K562 (cell line): ENCODE data around the gene CSTPP1.

Source experiments
- ASH1L ChIP-seq: fragments of 450-650 bp; IDR thresholded peaks from 2 replicates; pipeline ENCODE4 v1.6.1; 2018; ENCODE audit warnings: borderline replicate concordance, mild to moderate bottlenecking, low read depth; ENCODE audit not compliant: partially characterized antibody
- FOXK2 ChIP-seq, 2 experiments: fragments of 450-650 bp; IDR thresholded peaks in 1 of 2; conservative IDR thresholded peaks in 1 of 2; 2 replicates each; pipeline ENCODE4 v1.6.1; 2016; ENCODE audit warnings: low read depth in 2 of 2, mild to moderate bottlenecking in 1 of 2
- HMG20A ChIP-seq: fragments of 450-650 bp; formaldehyde crosslinking; conservative IDR thresholded peaks from 2 replicates; pipeline ENCODE4 v1.4.0; 2020; ENCODE audit warnings: mild to moderate bottlenecking, mixed read lengths
- MEF2A ChIP-seq: IDR thresholded peaks from 2 replicates; pipeline ENCODE4 v1.6.1; 2011; ENCODE audit warnings: low read depth, mild to moderate bottlenecking, low read length, moderate library complexity; ENCODE audit not compliant: control insufficient read depth
- MTA1 ChIP-seq: fragments of 450-650 bp; IDR thresholded peaks from 2 replicates; pipeline ENCODE4 v1.6.1; 2017; ENCODE audit warnings: borderline replicate concordance
- TBP ChIP-seq: optimal IDR thresholded peaks from 2 replicates; pipeline ENCODE3; 2011; ENCODE audit warnings: low read depth, low read length, improper control_type of control experiment
- THRA ChIP-seq: fragments of 450-650 bp; IDR thresholded peaks from 2 replicates; pipeline ENCODE4 v1.6.1; 2017; ENCODE audit warnings: mild to moderate bottlenecking, moderate library complexity
- ZNF354B ChIP-seq: fragments of 250-450 bp; sonication (Bioruptor Pico); IDR thresholded peaks from 2 replicates; pipeline ENCODE4 v1.4.0; 2020
- ZNF583 ChIP-seq: fragments of 250-450 bp; sonication (Bioruptor Pico); IDR thresholded peaks from 2 replicates; pipeline ENCODE4 v1.4.0; 2020
- TF ChIP-seq, protein P1 (sequence below), 3 experiments: IDR thresholded peaks in 2 of 3; conservative IDR thresholded peaks in 1 of 3; 2 replicates each; pipeline ENCODE4 v1.5.1; 2011 to 2012; ENCODE audit warnings: low read length in 3 of 3, mild to moderate bottlenecking in 3 of 3, control low read depth in 2 of 3, improper control_type of control experiment in 1 of 3, inconsistent platforms in 1 of 3, low read depth in 1 of 3, mixed read lengths in 1 of 3, moderate library complexity in 1 of 3; ENCODE audit not compliant: insufficient read depth in 2 of 3
- TF ChIP-seq, protein P2 (sequence below), 2 experiments: fragments of 250-450 bp in 1 of 2; fragments of 450-650 bp in 1 of 2; sonication (Bioruptor Pico) in 1 of 2; IDR thresholded peaks; 2 replicates each; pipeline versions ENCODE4 v1.6.1 to v1.8.0; 2016 to 2021; ENCODE audit warnings: mild to moderate bottlenecking in 2 of 2, moderate library complexity in 2 of 2, missing compliant biosample characterization in 1 of 2, missing genetic modification characterization in 1 of 2

GRCh38 chr11:47121731-47122130 is 185.2 kb downstream of the CSTPP1 start:
- TF ChIP-seq ZNF583 (no peak), HMG20A (CRISPR knock-in tag) (no peak), ASH1L (no peak), MEF2A (no peak), FOXK2 (conservative IDR thresholded peaks at IDR 0.05 in 1 of 2, IDR thresholded peaks at IDR 0.05 in 1 of 2; ENCODE audit: low read depth in 2 of 2) (no peak), THRA (no peak), ZNF354B (no peak), MTA1 (no peak), TBP (no peak)
- TF ChIP-seq, protein P1, sequence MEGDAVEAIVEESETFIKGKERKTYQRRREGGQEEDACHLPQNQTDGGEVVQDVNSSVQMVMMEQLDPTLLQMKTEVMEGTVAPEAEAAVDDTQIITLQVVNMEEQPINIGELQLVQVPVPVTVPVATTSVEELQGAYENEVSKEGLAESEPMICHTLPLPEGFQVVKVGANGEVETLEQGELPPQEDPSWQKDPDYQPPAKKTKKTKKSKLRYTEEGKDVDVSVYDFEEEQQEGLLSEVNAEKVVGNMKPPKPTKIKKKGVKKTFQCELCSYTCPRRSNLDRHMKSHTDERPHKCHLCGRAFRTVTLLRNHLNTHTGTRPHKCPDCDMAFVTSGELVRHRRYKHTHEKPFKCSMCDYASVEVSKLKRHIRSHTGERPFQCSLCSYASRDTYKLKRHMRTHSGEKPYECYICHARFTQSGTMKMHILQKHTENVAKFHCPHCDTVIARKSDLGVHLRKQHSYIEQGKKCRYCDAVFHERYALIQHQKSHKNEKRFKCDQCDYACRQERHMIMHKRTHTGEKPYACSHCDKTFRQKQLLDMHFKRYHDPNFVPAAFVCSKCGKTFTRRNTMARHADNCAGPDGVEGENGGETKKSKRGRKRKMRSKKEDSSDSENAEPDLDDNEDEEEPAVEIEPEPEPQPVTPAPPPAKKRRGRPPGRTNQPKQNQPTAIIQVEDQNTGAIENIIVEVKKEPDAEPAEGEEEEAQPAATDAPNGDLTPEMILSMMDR (IDR thresholded peaks at IDR 0.05 in 2 of 3, conservative IDR thresholded peaks at IDR 0.05 in 1 of 3; ENCODE audit: insufficient read depth in 2 of 3, low read depth in 1 of 3, low read length in 3 of 3), result no peak
- TF ChIP-seq, protein P2, sequence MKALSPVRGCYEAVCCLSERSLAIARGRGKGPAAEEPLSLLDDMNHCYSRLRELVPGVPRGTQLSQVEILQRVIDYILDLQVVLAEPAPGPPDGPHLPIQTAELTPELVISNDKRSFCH (CRISPR knock-in tag; IDR thresholded peaks at IDR 0.05), result no peak
- TF ChIP-seq, protein P2 (tag; IDR thresholded peaks at IDR 0.05), result no peak
